ENCODE measurements around the gene AKAP3. TPM values are rescaled to one million over a fixed set of nuclear protein-coding genes. Genes with fewer than 3 reads are reported as not detected.

Gene AKAP3
- total and polyA plus RNA-seq, 4 donors: 0.21 to 2.0 (median 1.0) TPM

DNA sequence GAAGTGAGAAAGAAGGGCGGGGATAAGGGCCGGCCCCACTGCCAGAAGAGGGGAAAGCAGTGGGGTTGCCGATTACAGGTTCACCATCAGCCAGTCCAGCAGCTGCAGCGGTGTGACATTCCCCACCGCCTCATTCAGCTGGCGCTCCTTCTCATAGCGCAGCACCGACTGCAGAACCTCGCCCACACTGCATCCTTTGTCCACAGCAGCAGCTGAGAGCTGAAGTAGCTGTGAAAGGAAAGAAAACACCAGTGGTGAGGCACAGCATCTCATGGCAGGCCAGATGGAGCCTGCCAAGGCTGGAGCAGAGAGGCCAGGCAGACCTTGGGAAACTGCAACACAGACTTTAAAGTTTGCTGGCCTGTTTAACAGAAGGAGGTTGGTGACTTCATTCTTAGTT is 33.2 kb downstream of the AKAP3 start:
- WGBS: 96% methylated on average over 9 of the region's 9 CpGs
- no peaks in the 10 kb centered on the region for H3K9me3 ChIP-seq (ENCODE audit: control insufficient read depth in 4 of 4, low read length in 3 of 4)
- no peak for DNase-seq (ENCODE audit: low spot score)
- H3K36me3 ChIP-seq (ENCODE audit: control insufficient read depth in 4 of 4, insufficient read depth in 3 of 4, low read depth in 1 of 4, low read length in 3 of 4): peaks cover 8 to 41% (median 23%) of the 10 kb centered on the region in 4 donors
- no peaks in the 10 kb centered on the region for H3K27me3 ChIP-seq (ENCODE audit: control insufficient read depth in 4 of 4, insufficient read depth in 4 of 4, low read length in 3 of 4)
- no peak overlapping the region for H3K27ac ChIP-seq (ENCODE audit: low read depth in 1 of 2, low read length in 2 of 2)
- no peak overlapping the region for H3K4me3 ChIP-seq (ENCODE audit: low read depth in 1 of 3, low read length in 3 of 3)
- H3K9ac ChIP-seq (ENCODE audit: low read depth in 1 of 2, low read length in 2 of 2): no peak overlapping the region
- no peak for TF ChIP-seq YY1 (IDR thresholded peaks at IDR 0.05)
- H3K4me1 ChIP-seq (ENCODE audit: control insufficient read depth in 4 of 4, insufficient read depth in 4 of 4, low read length in 3 of 4): no peaks in the 10 kb centered on the region

DNA sequence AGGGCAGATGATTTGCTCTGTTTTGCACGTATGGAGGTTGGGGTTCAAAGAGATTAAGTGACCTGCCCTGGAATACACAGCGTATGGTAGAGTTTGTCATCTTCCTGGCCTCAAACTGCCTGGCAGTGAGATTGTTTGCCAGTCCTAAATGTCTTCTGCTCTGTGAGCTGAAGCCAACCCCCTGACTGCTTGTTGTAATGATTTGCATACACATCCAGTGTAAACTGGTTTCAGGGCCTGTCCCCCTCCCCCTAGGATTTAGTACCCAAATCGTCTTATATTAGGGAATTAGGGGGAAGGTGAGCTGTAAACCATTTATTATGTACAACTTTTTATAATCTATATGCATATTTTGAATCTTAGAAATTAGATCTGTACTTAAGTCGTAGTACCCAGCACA is 38.4 kb downstream of the AKAP3 start:
- no peak for TF ChIP-seq RXRA (IDR thresholded peaks at IDR 0.05)
- whole genome bisulfite sequencing: 72% methylated on average over 4 of the region's 4 CpGs
- DNase-seq (ENCODE audit: low spot score): no peak
- Histone ChIP-seq H3K4me1 (ENCODE audit: control insufficient read depth in 4 of 4, insufficient read depth in 4 of 4, low read length in 3 of 4) (no peaks in the 10 kb centered on the region), H3K9ac (ENCODE audit: low read depth in 1 of 2, low read length in 2 of 2) (no peak overlapping the region), H3K9me3 (ENCODE audit: control insufficient read depth in 4 of 4, low read length in 3 of 4) (no peaks in the 10 kb centered on the region), H3K27me3 (ENCODE audit: control insufficient read depth in 4 of 4, insufficient read depth in 4 of 4, low read length in 3 of 4) (no peaks in the 10 kb centered on the region), H3K4me3 (ENCODE audit: low read depth in 1 of 3, low read length in 3 of 3) (no peak overlapping the region), H3K27ac (ENCODE audit: low read depth in 1 of 2, low read length in 2 of 2) (no peak overlapping the region), H3K36me3 (ENCODE audit: control insufficient read depth in 4 of 4, insufficient read depth in 3 of 4, low read depth in 1 of 4, low read length in 3 of 4) (peaks cover 6 to 44% (median 28%) of the 10 kb centered on the region in 4 donors)

DNA sequence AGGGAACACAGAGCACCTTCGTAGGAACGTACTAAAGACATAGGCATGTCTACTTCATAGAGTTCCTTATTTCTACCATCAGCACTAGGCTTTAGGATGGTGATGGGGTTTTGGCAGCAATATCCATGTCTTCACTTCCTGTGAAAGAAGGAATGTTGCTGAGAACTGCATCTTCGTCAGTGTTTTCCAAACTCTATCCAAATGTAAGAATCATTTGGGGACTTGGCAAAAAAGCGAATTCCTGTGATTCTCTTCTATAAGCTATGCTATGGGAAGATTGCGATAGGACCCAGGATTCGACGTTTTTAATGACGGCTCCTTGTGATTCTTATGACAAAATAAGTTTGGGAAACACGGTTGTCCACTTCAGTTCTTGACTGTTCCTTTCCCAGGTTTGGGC is 39.8 kb downstream of the AKAP3 start:
- 91% methylated on average over 9 of the region's 9 CpGs for WGBS
- no peak overlapping the region for H3K27ac ChIP-seq (ENCODE audit: low read depth in 1 of 2, low read length in 2 of 2)
- H3K9me3 ChIP-seq (ENCODE audit: control insufficient read depth in 4 of 4, low read length in 3 of 4): no peaks in the 10 kb centered on the region
- H3K36me3 ChIP-seq (ENCODE audit: control insufficient read depth in 4 of 4, insufficient read depth in 3 of 4, low read depth in 1 of 4, low read length in 3 of 4): peaks cover 6 to 33% (median 23%) of the 10 kb centered on the region in 4 donors
- DNase-seq (ENCODE audit: low spot score): no peak
- no peak overlapping the region for H3K4me3 ChIP-seq (ENCODE audit: low read depth in 1 of 3, low read length in 3 of 3)
- no peaks in the 10 kb centered on the region for H3K27me3 ChIP-seq (ENCODE audit: control insufficient read depth in 4 of 4, insufficient read depth in 4 of 4, low read length in 3 of 4)
- H3K4me1 ChIP-seq (ENCODE audit: control insufficient read depth in 4 of 4, insufficient read depth in 4 of 4, low read length in 3 of 4): no peaks in the 10 kb centered on the region
- H3K9ac ChIP-seq (ENCODE audit: low read depth in 1 of 2, low read length in 2 of 2): no peak overlapping the region
- no peak for TF ChIP-seq SP1 (IDR thresholded peaks at IDR 0.05)
- no peak for TF ChIP-seq RAD21 (IDR thresholded peaks at IDR 0.05)
- TF ChIP-seq TAF1 (conservative IDR thresholded peaks at IDR 0.05): no peak
- no peak for TF ChIP-seq GABPA (IDR thresholded peaks at IDR 0.05 in 1 of 2, conservative IDR thresholded peaks at IDR 0.05 in 1 of 2)
- TF ChIP-seq, protein P1, sequence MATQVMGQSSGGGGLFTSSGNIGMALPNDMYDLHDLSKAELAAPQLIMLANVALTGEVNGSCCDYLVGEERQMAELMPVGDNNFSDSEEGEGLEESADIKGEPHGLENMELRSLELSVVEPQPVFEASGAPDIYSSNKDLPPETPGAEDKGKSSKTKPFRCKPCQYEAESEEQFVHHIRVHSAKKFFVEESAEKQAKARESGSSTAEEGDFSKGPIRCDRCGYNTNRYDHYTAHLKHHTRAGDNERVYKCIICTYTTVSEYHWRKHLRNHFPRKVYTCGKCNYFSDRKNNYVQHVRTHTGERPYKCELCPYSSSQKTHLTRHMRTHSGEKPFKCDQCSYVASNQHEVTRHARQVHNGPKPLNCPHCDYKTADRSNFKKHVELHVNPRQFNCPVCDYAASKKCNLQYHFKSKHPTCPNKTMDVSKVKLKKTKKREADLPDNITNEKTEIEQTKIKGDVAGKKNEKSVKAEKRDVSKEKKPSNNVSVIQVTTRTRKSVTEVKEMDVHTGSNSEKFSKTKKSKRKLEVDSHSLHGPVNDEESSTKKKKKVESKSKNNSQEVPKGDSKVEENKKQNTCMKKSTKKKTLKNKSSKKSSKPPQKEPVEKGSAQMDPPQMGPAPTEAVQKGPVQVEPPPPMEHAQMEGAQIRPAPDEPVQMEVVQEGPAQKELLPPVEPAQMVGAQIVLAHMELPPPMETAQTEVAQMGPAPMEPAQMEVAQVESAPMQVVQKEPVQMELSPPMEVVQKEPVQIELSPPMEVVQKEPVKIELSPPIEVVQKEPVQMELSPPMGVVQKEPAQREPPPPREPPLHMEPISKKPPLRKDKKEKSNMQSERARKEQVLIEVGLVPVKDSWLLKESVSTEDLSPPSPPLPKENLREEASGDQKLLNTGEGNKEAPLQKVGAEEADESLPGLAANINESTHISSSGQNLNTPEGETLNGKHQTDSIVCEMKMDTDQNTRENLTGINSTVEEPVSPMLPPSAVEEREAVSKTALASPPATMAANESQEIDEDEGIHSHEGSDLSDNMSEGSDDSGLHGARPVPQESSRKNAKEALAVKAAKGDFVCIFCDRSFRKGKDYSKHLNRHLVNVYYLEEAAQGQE (IDR thresholded peaks at IDR 0.05): no peak
- TF ChIP-seq FOXA1 (IDR thresholded peaks at IDR 0.05): no peak
- no peak for TF ChIP-seq JUND (IDR thresholded peaks at IDR 0.05)
- TF ChIP-seq, protein P2, sequence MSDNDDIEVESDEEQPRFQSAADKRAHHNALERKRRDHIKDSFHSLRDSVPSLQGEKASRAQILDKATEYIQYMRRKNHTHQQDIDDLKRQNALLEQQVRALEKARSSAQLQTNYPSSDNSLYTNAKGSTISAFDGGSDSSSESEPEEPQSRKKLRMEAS (IDR thresholded peaks at IDR 0.05): no peak
- TF ChIP-seq RXRA (IDR thresholded peaks at IDR 0.05): no peak
- no peak for TF ChIP-seq HNF4A (conservative IDR thresholded peaks at IDR 0.05)

DNA sequence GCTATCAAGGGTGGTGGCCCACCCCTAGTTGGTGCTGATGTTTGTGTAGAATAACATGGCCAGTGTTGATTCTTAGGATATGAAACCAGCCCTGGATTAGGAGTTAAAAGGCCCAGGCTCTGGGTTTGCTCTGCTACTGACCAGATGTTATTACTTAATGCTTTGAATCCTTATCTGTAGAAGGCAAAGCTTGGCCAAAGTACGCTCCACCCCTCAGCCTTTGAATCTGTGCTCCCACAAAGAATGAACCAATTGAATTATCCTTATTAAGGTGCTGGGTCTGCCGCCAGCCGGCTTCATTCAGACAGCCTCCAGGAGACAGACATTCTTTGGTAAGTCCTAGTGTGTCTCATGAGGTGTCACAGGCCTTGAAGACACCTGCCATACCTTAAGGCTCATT is 41.8 kb downstream of the AKAP3 start:
- no peak overlapping the region for H3K9ac ChIP-seq (ENCODE audit: low read depth in 1 of 2, low read length in 2 of 2)
- no peak overlapping the region for H3K4me3 ChIP-seq (ENCODE audit: low read depth in 1 of 3, low read length in 3 of 3)
- 94% methylated on average over 3 of the region's 3 CpGs for WGBS
- H3K9me3 ChIP-seq (ENCODE audit: control insufficient read depth in 4 of 4, low read length in 3 of 4): no peaks in the 10 kb centered on the region
- no peak overlapping the region for H3K27ac ChIP-seq (ENCODE audit: low read depth in 1 of 2, low read length in 2 of 2)
- H3K27me3 ChIP-seq (ENCODE audit: control insufficient read depth in 4 of 4, insufficient read depth in 4 of 4, low read length in 3 of 4): no peaks in the 10 kb centered on the region
- peaks cover 3 to 16% (median 12%) of the 10 kb centered on the region in 4 donors for H3K36me3 ChIP-seq (ENCODE audit: control insufficient read depth in 4 of 4, insufficient read depth in 3 of 4, low read depth in 1 of 4, low read length in 3 of 4)
- DNase-seq (ENCODE audit: low spot score): no peak
- H3K4me1 ChIP-seq (ENCODE audit: control insufficient read depth in 4 of 4, insufficient read depth in 4 of 4, low read length in 3 of 4): no peaks in the 10 kb centered on the region
- TF ChIP-seq RXRA (IDR thresholded peaks at IDR 0.05): no peak
- TF ChIP-seq TAF1 (conservative IDR thresholded peaks at IDR 0.05): no peak
- TF ChIP-seq, protein P3, sequence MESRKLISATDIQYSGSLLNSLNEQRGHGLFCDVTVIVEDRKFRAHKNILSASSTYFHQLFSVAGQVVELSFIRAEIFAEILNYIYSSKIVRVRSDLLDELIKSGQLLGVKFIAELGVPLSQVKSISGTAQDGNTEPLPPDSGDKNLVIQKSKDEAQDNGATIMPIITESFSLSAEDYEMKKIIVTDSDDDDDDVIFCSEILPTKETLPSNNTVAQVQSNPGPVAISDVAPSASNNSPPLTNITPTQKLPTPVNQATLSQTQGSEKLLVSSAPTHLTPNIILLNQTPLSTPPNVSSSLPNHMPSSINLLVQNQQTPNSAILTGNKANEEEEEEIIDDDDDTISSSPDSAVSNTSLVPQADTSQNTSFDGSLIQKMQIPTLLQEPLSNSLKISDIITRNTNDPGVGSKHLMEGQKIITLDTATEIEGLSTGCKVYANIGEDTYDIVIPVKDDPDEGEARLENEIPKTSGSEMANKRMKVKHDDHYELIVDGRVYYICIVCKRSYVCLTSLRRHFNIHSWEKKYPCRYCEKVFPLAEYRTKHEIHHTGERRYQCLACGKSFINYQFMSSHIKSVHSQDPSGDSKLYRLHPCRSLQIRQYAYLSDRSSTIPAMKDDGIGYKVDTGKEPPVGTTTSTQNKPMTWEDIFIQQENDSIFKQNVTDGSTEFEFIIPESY (IDR thresholded peaks at IDR 0.05): no peak
- TF ChIP-seq NR2F2 (IDR thresholded peaks at IDR 0.05): no peak
- TF ChIP-seq EGR1 (IDR thresholded peaks at IDR 0.05; ENCODE audit: low read depth in 2 of 2): no peak
- TF ChIP-seq, protein P1 (IDR thresholded peaks at IDR 0.05): no peak
- no peak for TF ChIP-seq SP1 (IDR thresholded peaks at IDR 0.05)
- TF ChIP-seq, protein P2 (IDR thresholded peaks at IDR 0.05): no peak
- TF ChIP-seq YY1 (IDR thresholded peaks at IDR 0.05): no peak

Measured in liver (tissue), 9 donors.